H1 (cell line): ENCODE data around the gene WWC1. TPM values are rescaled to one million over a fixed set of nuclear protein-coding genes. Genes with fewer than 3 reads are reported as not detected.

Source experiments
- CTCF ChIA-PET: fragments of 300-600 bp; sonication (Branson Sonifier 250); formaldehyde crosslinking; loops from one replicate; lab custom pipeline; 2021; ENCODE audit not compliant: partially characterized antibody; lab: Charles Lee
- POLR2A ChIA-PET: fragments of 300-600 bp; sonication (Branson Sonifier 250); formaldehyde crosslinking; loops from one replicate; lab custom pipeline; 2021; ENCODE audit warnings: inconsistent platforms; ENCODE audit not compliant: partially characterized antibody; lab: Charles Lee
- DNase-seq, 2 experiments: peaks; one replicate each; pipeline versions ENCODE4 v3.0.0 to v3.0.0-alpha.2; 2010 to 2022; ENCODE audit warnings: low spot score in 2 of 2, low read depth in 1 of 2, mixed read lengths in 1 of 2
- FAIRE-seq: peaks from 2 replicates; lab custom pipeline; 2011; peaks lifted over from hg19 to GRCh38; lab: Jason Lieb, UNC
- H2AFZ ChIP-seq: 2 replicates; pipeline ENCODE4 v1.8.1; 2012; ENCODE audit warnings: low read length, inconsistent platforms
- H2AK5ac ChIP-seq: 2 replicates; pipeline ENCODE4 v1.6.1; 2013; ENCODE audit warnings: low read depth, low read length
- H2BK120ac ChIP-seq: replicated peaks from 2 replicates; pipeline ENCODE3; 2013; ENCODE audit warnings: low read depth, low read length, inconsistent platforms
- H2BK12ac ChIP-seq: 2 replicates; pipeline ENCODE4 v1.6.1; 2013; ENCODE audit warnings: low read depth, low read length
- H2BK15ac ChIP-seq: 2 replicates; pipeline ENCODE4 v1.6.1; 2013; ENCODE audit warnings: low read length
- H2BK20ac ChIP-seq: 2 replicates; pipeline ENCODE4 v1.6.1; 2013; ENCODE audit warnings: low read length
- H2BK5ac ChIP-seq: 2 replicates; pipeline ENCODE4 v1.6.1; 2013; ENCODE audit warnings: low read depth, low read length
- H3K14ac ChIP-seq: 2 replicates; pipeline ENCODE4 v1.6.1; 2013; ENCODE audit warnings: inconsistent platforms; ENCODE audit not compliant: insufficient read length
- H3K18ac ChIP-seq: 2 replicates; pipeline ENCODE4 v1.6.1; 2013; ENCODE audit warnings: low read length; ENCODE audit errors: extremely low read depth
- H3K23ac ChIP-seq: 2 replicates; pipeline ENCODE4 v1.6.1; 2013; ENCODE audit warnings: inconsistent platforms; ENCODE audit not compliant: insufficient read length
- H3K23me2 ChIP-seq: 2 replicates; pipeline ENCODE4 v1.6.1; 2013; ENCODE audit warnings: low read depth, low read length
- H3K27ac ChIP-seq: 2 replicates; pipeline ENCODE4 v1.6.1; 2011; ENCODE audit warnings: low read depth, low read length, inconsistent platforms
- H3K27me3 ChIP-seq, 4 experiments: replicated peaks in 1 of 4; 1 replicate in 1 of 4; 2 replicates in 3 of 4; pipeline versions ENCODE4 v1.6.1 to v1.8.1; 2011 to 2013; ENCODE audit warnings: low read length in 3 of 4, mild to moderate bottlenecking in 3 of 4, inconsistent platforms in 2 of 4, mixed read lengths in 2 of 4, moderate library complexity in 1 of 4; ENCODE audit not compliant: control insufficient read depth in 3 of 4, insufficient read depth in 3 of 4; ENCODE audit errors: extremely low read depth in 1 of 4
- H3K36me3 ChIP-seq, 4 experiments: 2 replicates each; pipeline versions ENCODE4 v1.6.1 to v1.8.1; 2011 to 2013; ENCODE audit warnings: mild to moderate bottlenecking in 4 of 4, low read length in 3 of 4, moderate library complexity in 2 of 4, control low read depth in 1 of 4, inconsistent platforms in 1 of 4; ENCODE audit not compliant: insufficient read depth in 4 of 4, control insufficient read depth in 2 of 4
- H3K4ac ChIP-seq: replicated peaks from 2 replicates; pipeline ENCODE3; 2013; ENCODE audit warnings: low read length, low read depth, mixed read lengths, inconsistent platforms; ENCODE audit not compliant: insufficient read length
- H3K4me1 ChIP-seq, 4 experiments: replicated peaks in 1 of 4; 1 replicate in 1 of 4; 2 replicates in 3 of 4; pipeline versions ENCODE4 v1.6.1 to v1.8.1; 2011 to 2013; ENCODE audit warnings: low read length in 3 of 4, inconsistent platforms in 2 of 4, mixed read lengths in 1 of 4; ENCODE audit not compliant: insufficient read depth in 4 of 4, control insufficient read depth in 3 of 4
- H3K4me2 ChIP-seq, 2 experiments: 2 replicates each; pipeline versions ENCODE4 v1.6.1 to v1.8.1; 2011 to 2013; ENCODE audit warnings: low read depth in 2 of 2, low read length in 2 of 2, control low read depth in 1 of 2, inconsistent platforms in 1 of 2, mild to moderate bottlenecking in 1 of 2; ENCODE audit not compliant: insufficient read depth in 1 of 2
- H3K4me3 ChIP-seq, 4 experiments: fragments of 200-600, 300-600 bp in 1 of 4; sonication (generic), shearing (Covaris generic), sonication (Bioruptor Twin) in 1 of 4; 2 replicates each; pipeline versions ENCODE4 v1.5.1 to v1.8.1; 2011 to 2016; ENCODE audit warnings: low read length in 4 of 4, low read depth in 3 of 4, control low read depth in 2 of 4, inconsistent platforms in 2 of 4, mild to moderate bottlenecking in 2 of 4, mixed read lengths in 1 of 4, moderate library complexity in 1 of 4; ENCODE audit not compliant: insufficient read depth in 2 of 4; ENCODE audit errors: extremely low read depth in 1 of 4
- H3K56ac ChIP-seq: replicated peaks from 2 replicates; pipeline ENCODE3; 2013; ENCODE audit warnings: low read depth, mild to moderate bottlenecking, mixed read lengths, low read length, inconsistent platforms; ENCODE audit not compliant: insufficient read length
- H3K79me1 ChIP-seq: 2 replicates; pipeline ENCODE4 v1.6.1; 2013; ENCODE audit warnings: low read depth, low read length, control low read depth
- H3K79me2 ChIP-seq, 2 experiments: 2 replicates each; pipeline versions ENCODE4 v1.6.1 to v1.8.1; 2012 to 2013; ENCODE audit warnings: low read length in 2 of 2, mild to moderate bottlenecking in 2 of 2, inconsistent platforms in 1 of 2; ENCODE audit not compliant: insufficient read depth in 2 of 2, control insufficient read depth in 1 of 2
- H3K9ac ChIP-seq, 4 experiments: replicated peaks in 1 of 4; 1 replicate in 1 of 4; 2 replicates in 3 of 4; pipeline versions ENCODE4 v1.6.1 to v1.8.1; 2011 to 2013; ENCODE audit warnings: low read depth in 3 of 4, low read length in 3 of 4, control low read depth in 2 of 4, mild to moderate bottlenecking in 2 of 4, moderate library complexity in 2 of 4, inconsistent platforms in 1 of 4; ENCODE audit errors: extremely low read depth in 1 of 4
- H3K9me3 ChIP-seq, 2 experiments: 2 replicates each; pipeline versions ENCODE4 v1.6.1 to v1.8.1; 2012 to 2013; ENCODE audit warnings: mild to moderate bottlenecking in 2 of 2, moderate library complexity in 2 of 2, control low read depth in 1 of 2, inconsistent platforms in 1 of 2, low read depth in 1 of 2, low read length in 1 of 2, mixed read lengths in 1 of 2; ENCODE audit not compliant: insufficient read depth in 2 of 2
- H4K20me1 ChIP-seq, 2 experiments: replicated peaks in 1 of 2; 2 replicates each; pipeline versions ENCODE3 to v1.8.1; 2011 to 2013; ENCODE audit warnings: inconsistent platforms in 2 of 2, low read length in 2 of 2, mild to moderate bottlenecking in 1 of 2; ENCODE audit not compliant: insufficient read depth in 2 of 2, control insufficient read depth in 1 of 2
- H4K5ac ChIP-seq: 2 replicates; pipeline ENCODE4 v1.6.1; 2013; ENCODE audit warnings: low read length, low read depth, mixed read lengths, inconsistent platforms; ENCODE audit not compliant: insufficient read length
- H4K8ac ChIP-seq: 2 replicates; pipeline ENCODE4 v1.8.0; 2013; ENCODE audit warnings: mild to moderate bottlenecking, moderate library complexity, low read length, inconsistent platforms; ENCODE audit not compliant: insufficient read depth; ENCODE audit errors: extremely low read depth
- H4K91ac ChIP-seq: replicated peaks from 2 replicates; pipeline ENCODE3; 2013; ENCODE audit warnings: low read length, mixed read lengths, inconsistent platforms; ENCODE audit not compliant: insufficient read length
- ASH2L ChIP-seq: fragments of 200-600, 300-600 bp; sonication (generic); IDR thresholded peaks from one replicate; pipeline ENCODE4 v1.7.1; 2017; ENCODE audit warnings: low read length
- EGR1 ChIP-seq: IDR thresholded peaks from 2 replicates; pipeline ENCODE4 v1.6.1; 2011; ENCODE audit warnings: low read depth, low read length, borderline replicate concordance
- FOSL1 ChIP-seq: IDR thresholded peaks from 2 replicates; pipeline ENCODE4 v1.6.1; 2011; ENCODE audit warnings: mild to moderate bottlenecking, low read depth, low read length, moderate library complexity; ENCODE audit not compliant: insufficient read depth
- HDAC6 ChIP-seq: IDR thresholded peaks from one replicate; pipeline ENCODE4 v1.7.1; 2012; ENCODE audit warnings: low read depth, mild to moderate bottlenecking, inconsistent platforms, low read length, moderate library complexity
- JUND ChIP-seq: IDR thresholded peaks from 2 replicates; pipeline ENCODE4 v1.6.1; 2011; ENCODE audit warnings: mild to moderate bottlenecking, improper control_type of control experiment, low read length
- RNF2 ChIP-seq: fragments of 200-900, 300-1000 bp; sonication (generic); IDR thresholded peaks from 2 replicates; pipeline ENCODE4 v1.7.1; 2016; ENCODE audit warnings: borderline replicate concordance, low read depth, mild to moderate bottlenecking, antibody characterized with exemption, low read length; ENCODE audit not compliant: poor library complexity, severe bottlenecking; ENCODE audit errors: missing control alignments
- RXRA ChIP-seq: IDR thresholded peaks from 2 replicates; pipeline ENCODE4 v1.6.1; 2011; ENCODE audit warnings: low read depth, mild to moderate bottlenecking, low read length, moderate library complexity; ENCODE audit not compliant: insufficient read depth
- SIX5 ChIP-seq: IDR thresholded peaks from 2 replicates; pipeline ENCODE4 v1.6.1; 2011; ENCODE audit warnings: mild to moderate bottlenecking, low read depth, low read length
- SP4 ChIP-seq: IDR thresholded peaks from 2 replicates; pipeline ENCODE4 v1.6.1; 2012; ENCODE audit warnings: low read length, inconsistent platforms
- YY1 ChIP-seq: IDR thresholded peaks from 2 replicates; pipeline ENCODE4 v1.6.1; 2011; ENCODE audit warnings: low read depth, mild to moderate bottlenecking, low read length
- WGBS, 2 experiments: shearing (Covaris generic) in 1 of 2; methylation state at CpG; one replicate each; pipeline versions ENCODE4 v1.1.6 to v1.1.7; 2013 to 2015; ENCODE audit warnings: low lambda C conversion rate in 2 of 2, mixed read lengths in 2 of 2, inconsistent platforms in 1 of 2, low coverage in 1 of 2, missing lambda C conversion rate in 1 of 2; ENCODE audit not compliant: insufficient replicate concordance in 2 of 2, insufficient coverage in 1 of 2, insufficient read length in 1 of 2; ENCODE audit errors: extremely low coverage in 1 of 2, missing lambda C conversion rate in 1 of 2; 5-methylcytosine and 5-hydroxymethylcytosine counted together
- polyA plus RNA-seq, 7 experiments: library from polyadenylated mRNA; depleted of rRNA in 3 of 7; stranded (reverse) in 5 of 7; unstranded in 2 of 7; fragments of >200 nt in 5 of 7; fragments of 200-250 nt in 2 of 7; gene quantifications; 1 replicate in 5 of 7; 2 replicates in 1 of 7; 4 replicates in 1 of 7; pipeline versions ENCODE4 v1.2.1 to v1.2.3, GENCODE V29; 2011 to 2013; ENCODE audit warnings: missing spikeins in 2 of 7, mixed read lengths in 2 of 7
- total RNA-seq: library from RNA; stranded (reverse); fragmentation: NEBNext Ultra II Directional; extraction: Animal tissue kit (Norgen Biotek cat#: 25700); gene quantifications from 2 replicates; pipeline ENCODE4 v1.2.1, GENCODE V29; 2021

Gene WWC1
- total and polyA plus RNA-seq, 2 of the 8 experiments (the other 6 are each of a cell fraction or from before 2014, with no cell fraction given): 16.4 to 41.1 TPM

GRCh38 chr5:168356171-168356570 lies 64.7 kb downstream of the WWC1 start:
- no peak overlapping the region for H4K5ac ChIP-seq
- H4K91ac ChIP-seq: no peak overlapping the region
- no peak overlapping the region for H2BK20ac ChIP-seq
- no peak overlapping the region for H3K4me2 ChIP-seq
- H4K8ac ChIP-seq: no peak overlapping the region
- H3K14ac ChIP-seq: no peak overlapping the region
- H2AK5ac ChIP-seq: no peak overlapping the region
- CTCF ChIA-PET: interaction anchor here (0.6 to 6.6 kb wide), 5 partner anchors 7 to 459 kb away, joined by 3 to 46 read pairs (median 6); no protein-coding TSS in a partner anchor
- H3K56ac ChIP-seq: no peak overlapping the region
- no peak overlapping the region for H3K4me3 ChIP-seq
- H2BK120ac ChIP-seq: no peak overlapping the region
- H3K23ac ChIP-seq: no peak overlapping the region
- no peaks in the 10 kb centered on the region for H3K36me3 ChIP-seq
- peaks cover 3 to 8% of the 10 kb centered on the region in 2 experiments for H4K20me1 ChIP-seq
- peaks cover 0 to 12% (median 5%) of the 10 kb centered on the region in 4 experiments; a peak in 4 of 7 replicates for H3K4me1 ChIP-seq
- H3K79me1 ChIP-seq: peaks cover 7% of the 10 kb centered on the region
- H2AFZ ChIP-seq: no peak overlapping the region
- no peaks in the 10 kb centered on the region for H3K23me2 ChIP-seq
- POLR2A ChIA-PET: no interaction called here
- H2BK15ac ChIP-seq: no peak overlapping the region
- no peak overlapping the region for H3K18ac ChIP-seq
- no peaks in the 10 kb centered on the region for H3K9me3 ChIP-seq
- WGBS, 2 experiments: 90% methylated on average over 13 of the region's 13 CpGs; no CpG with 5 or more reads in 1 of the 2 experiments
- H3K4ac ChIP-seq: peak overlapping the region; percentile 19
- DNase-seq (no peak), FAIRE-seq (no peak)
- no peak overlapping the region for H2BK12ac ChIP-seq
- no peak overlapping the region for H2BK5ac ChIP-seq
- peaks cover 0 to 48% of the 10 kb centered on the region in 2 experiments; a peak in 3 of 4 replicates for H3K79me2 ChIP-seq
- no peak overlapping the region for H3K9ac ChIP-seq
- H3K27me3 ChIP-seq: no peaks in the 10 kb centered on the region
- H3K27ac ChIP-seq: no peak overlapping the region
- no peak for TF ChIP-seq RNF2
- TF ChIP-seq RXRA: no peak
- no peak for TF ChIP-seq SP4
- no peak for TF ChIP-seq ASH2L
- TF ChIP-seq JUND: no peak
- no peak for TF ChIP-seq EGR1
- no peak for TF ChIP-seq YY1
- TF ChIP-seq SIX5: no peak
- no peak for TF ChIP-seq FOSL1
- no peak for TF ChIP-seq HDAC6
